T-helper 1 cell treated with Interleukin-12 subunit alpha and Interleukin-12 subunit beta and Interleukin-4 antibody, amounts not matched to agents 30 μg/mL and 1 μg/mL, for 36 hours (primary cell): ENCODE measurements around the gene SAXO2.
"Not testable (repeated sequence)": the region's sequence is repeated elsewhere in the genome, so short reads cannot be mapped to it uniquely, and the experiment has no call there.

ENCODE experiments used
- H3K27ac Mint-ChIP-seq: one replicate; pipeline ENCODE4 v1.8.0; 2021; ENCODE audit warnings: mild to moderate bottlenecking, mixed read lengths
- H3K27me3 Mint-ChIP-seq: one replicate; pipeline ENCODE4 v1.8.0; 2021; ENCODE audit warnings: low read depth, mixed read lengths
- H3K36me3 Mint-ChIP-seq: one replicate; pipeline ENCODE4 v1.8.0; 2021; ENCODE audit warnings: low read depth, mixed read lengths
- H3K4me1 Mint-ChIP-seq: one replicate; pipeline ENCODE4 v1.8.0; 2021; ENCODE audit warnings: low read depth, mixed read lengths
- H3K4me3 Mint-ChIP-seq: one replicate; pipeline ENCODE4 v1.8.0; 2021; ENCODE audit warnings: mild to moderate bottlenecking, moderate library complexity, mixed read lengths
- H3K9me3 Mint-ChIP-seq: one replicate; pipeline ENCODE4 v1.8.0; 2021; ENCODE audit warnings: mixed read lengths

SAXO2 gene

GRCh38 chr15:82314769-82315518 is 52.3 kb downstream of the SAXO2 start:
- H3K36me3 Mint-ChIP-seq = no peaks in the 10 kb centered on the region
- peaks cover 9% of the 10 kb centered on the region for H3K27me3 Mint-ChIP-seq
- no peaks in the 10 kb centered on the region for H3K4me1 Mint-ChIP-seq
- no peaks in the 10 kb centered on the region for H3K9me3 Mint-ChIP-seq
- H3K4me3 Mint-ChIP-seq = no peak overlapping the region
- no peak overlapping the region for H3K27ac Mint-ChIP-seq

DNA sequence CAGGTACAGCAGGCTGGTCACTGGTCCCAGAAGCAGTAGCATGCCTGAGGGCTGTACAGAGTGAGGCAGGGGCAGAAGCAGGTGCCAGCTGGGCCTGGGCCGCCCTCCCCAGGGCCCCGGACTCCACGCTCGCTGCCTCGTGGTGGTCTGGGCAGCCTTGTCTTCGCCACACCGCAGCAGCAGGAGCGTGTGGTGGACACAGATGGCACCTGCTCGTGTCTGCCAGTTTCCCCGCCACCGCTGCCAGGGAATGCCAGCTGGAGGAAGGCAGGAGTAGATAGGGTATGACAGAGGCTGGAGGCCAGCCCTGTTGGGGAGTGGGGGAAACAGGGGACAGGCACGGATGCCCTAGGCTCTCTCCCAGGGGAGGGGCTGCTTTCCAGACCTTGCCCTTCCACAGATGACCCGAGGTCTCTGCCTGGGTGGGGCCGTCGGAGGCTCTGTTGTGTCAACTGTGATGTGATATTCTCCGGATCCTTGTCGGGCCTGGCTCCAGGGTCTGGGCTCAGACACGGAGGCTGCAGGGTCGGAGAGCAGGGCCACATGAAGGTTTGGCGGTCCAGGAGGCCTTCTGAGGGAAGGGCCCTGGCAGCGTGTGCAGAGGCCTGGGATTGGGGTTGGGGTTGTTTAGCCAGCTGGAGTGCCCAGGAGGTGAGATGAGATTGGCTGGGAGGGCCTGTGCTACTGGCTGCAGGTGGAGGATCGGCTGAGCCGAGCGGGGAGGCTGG is 53.1 kb downstream of the SAXO2 start:
- Mint-ChIP-seq H3K9me3 (no peaks in the 10 kb centered on the region), H3K27ac (no peak overlapping the region), H3K36me3 (no peaks in the 10 kb centered on the region), H3K4me1 (no peaks in the 10 kb centered on the region), H3K27me3 (peaks cover 9% of the 10 kb centered on the region), H3K4me3 (no peak overlapping the region)

GRCh38 chr15:82316247-82317090 is 53.9 kb downstream of the SAXO2 start:
- H3K9me3 Mint-ChIP-seq, H3K27me3 Mint-ChIP-seq, H3K27ac Mint-ChIP-seq, H3K36me3 Mint-ChIP-seq, H3K4me1 Mint-ChIP-seq, H3K4me3 Mint-ChIP-seq: not testable (repeated sequence)

- Mint-ChIP-seq H3K4me3 (no peak overlapping the region), H3K27me3 (no peaks in the 10 kb centered on the region), H3K36me3 (no peaks in the 10 kb centered on the region)
These were observed 54.5 kb downstream of the SAXO2 start for GRCh38 chr15:82317091-82317489.

GRCh38 chr15:82317516-82317915 is 54.9 kb downstream of the SAXO2 start:
- not testable (repeated sequence) for H3K27ac Mint-ChIP-seq, H3K27me3 Mint-ChIP-seq, H3K4me3 Mint-ChIP-seq, H3K4me1 Mint-ChIP-seq, H3K9me3 Mint-ChIP-seq, H3K36me3 Mint-ChIP-seq

More at GRCh38 chr15:82317091-82317489, 54.5 kb downstream of the SAXO2 start:
- H3K4me1 Mint-ChIP-seq = no peaks in the 10 kb centered on the region
- H3K9me3 Mint-ChIP-seq = no peaks in the 10 kb centered on the region
- no peak overlapping the region for H3K27ac Mint-ChIP-seq

DNA sequence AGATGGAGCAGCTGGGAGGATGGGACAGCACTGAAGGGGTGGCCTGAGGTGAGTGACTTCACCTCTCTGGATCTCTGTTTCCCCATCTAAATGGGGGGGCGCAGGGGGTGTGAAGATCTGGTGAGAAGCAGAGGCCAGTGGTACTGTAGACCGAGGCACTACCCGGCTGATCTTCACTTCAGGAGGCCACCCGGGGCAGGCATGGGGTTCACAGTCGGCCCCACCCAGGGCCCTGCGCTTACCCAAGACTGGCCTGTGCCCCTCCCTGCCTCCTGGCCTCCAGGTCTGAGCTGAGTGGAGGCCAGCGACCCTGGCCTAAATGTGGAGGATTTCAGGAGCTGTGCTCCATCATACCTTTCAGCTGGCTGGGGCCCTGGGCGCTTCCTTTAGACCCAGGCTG is 55.7 kb downstream of the SAXO2 start:
- H3K27ac Mint-ChIP-seq, H3K9me3 Mint-ChIP-seq, H3K36me3 Mint-ChIP-seq, H3K4me1 Mint-ChIP-seq, H3K4me3 Mint-ChIP-seq, H3K27me3 Mint-ChIP-seq: not testable (repeated sequence)

DNA sequence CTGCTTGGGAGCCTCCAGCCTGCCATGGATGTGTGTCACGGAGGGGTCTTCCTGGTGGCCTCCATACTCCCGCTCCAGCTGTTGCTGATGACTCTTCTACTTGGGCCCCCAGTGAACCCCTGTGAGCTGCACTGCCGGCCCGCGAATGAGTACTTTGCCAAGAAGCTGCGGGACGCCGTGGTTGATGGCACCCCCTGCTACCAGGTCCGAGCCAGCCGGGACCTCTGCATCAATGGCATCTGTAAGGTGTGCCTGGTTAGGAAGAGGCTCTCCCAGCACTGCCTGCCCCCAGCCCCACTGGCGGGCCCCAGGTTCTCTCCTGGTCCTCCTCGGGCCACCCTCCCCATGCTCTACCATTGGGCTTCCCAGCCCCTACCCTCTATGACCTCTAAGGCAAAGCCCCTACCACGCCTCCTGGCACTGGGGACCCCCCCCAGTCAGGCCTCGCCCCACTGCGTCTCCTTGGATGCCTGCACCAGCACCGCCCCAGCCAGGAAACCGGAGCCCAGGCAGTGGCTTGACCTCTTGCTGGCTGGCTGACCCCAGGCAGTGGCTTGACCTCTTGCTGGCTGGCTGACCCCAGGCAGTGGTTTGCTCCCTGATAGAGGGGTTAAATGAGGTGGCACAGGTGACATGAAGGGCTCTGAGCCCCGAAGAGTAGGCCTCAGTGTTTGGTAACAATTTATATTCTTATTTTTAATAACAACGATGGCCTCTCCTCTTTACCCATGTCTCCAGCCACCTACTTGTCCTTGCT is 57.1 kb downstream of the SAXO2 start:
- not testable (repeated sequence) for H3K27me3 Mint-ChIP-seq, H3K27ac Mint-ChIP-seq, H3K9me3 Mint-ChIP-seq, H3K4me1 Mint-ChIP-seq, H3K4me3 Mint-ChIP-seq, H3K36me3 Mint-ChIP-seq

GRCh38 chr15:82320861-82321260 is 58.2 kb downstream of the SAXO2 start:
- not testable (repeated sequence) for H3K4me1 Mint-ChIP-seq, H3K36me3 Mint-ChIP-seq, H3K9me3 Mint-ChIP-seq, H3K27ac Mint-ChIP-seq, H3K4me3 Mint-ChIP-seq, H3K27me3 Mint-ChIP-seq

GRCh38 chr15:82322488-82322887 is 59.9 kb downstream of the SAXO2 start:
- not testable (repeated sequence) for H3K4me1 Mint-ChIP-seq, H3K36me3 Mint-ChIP-seq, H3K4me3 Mint-ChIP-seq, H3K9me3 Mint-ChIP-seq, H3K27ac Mint-ChIP-seq, H3K27me3 Mint-ChIP-seq

- not testable (repeated sequence) for H3K4me3 Mint-ChIP-seq, H3K27me3 Mint-ChIP-seq, H3K36me3 Mint-ChIP-seq, H3K4me1 Mint-ChIP-seq, H3K9me3 Mint-ChIP-seq, H3K27ac Mint-ChIP-seq
These were observed 62.2 kb downstream of the SAXO2 start for GRCh38 chr15:82324831-82325230.

DNA sequence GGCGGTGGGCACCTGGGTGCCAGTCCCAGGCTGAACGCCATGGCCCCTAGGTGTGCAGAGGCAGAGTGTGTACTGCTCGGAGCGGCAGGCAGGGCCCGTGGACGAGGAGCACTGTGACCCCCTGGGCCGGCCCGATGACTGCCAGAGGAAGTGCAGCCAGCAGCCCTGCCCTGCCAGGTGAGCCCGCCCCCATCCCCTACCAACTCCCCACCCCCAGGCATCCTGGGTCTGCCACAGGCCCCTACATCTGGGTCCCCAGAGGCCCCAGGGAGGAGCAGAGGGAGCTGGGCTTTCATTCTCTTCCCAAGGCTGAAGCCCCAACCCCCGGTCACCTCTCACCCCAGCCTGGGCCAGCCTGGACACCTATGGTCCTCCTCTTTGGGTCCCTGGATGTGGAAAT is 63.0 kb downstream of the SAXO2 start:
- not testable (repeated sequence) for H3K27me3 Mint-ChIP-seq, H3K4me3 Mint-ChIP-seq, H3K27ac Mint-ChIP-seq, H3K4me1 Mint-ChIP-seq, H3K36me3 Mint-ChIP-seq, H3K9me3 Mint-ChIP-seq

- H3K36me3 Mint-ChIP-seq, H3K4me1 Mint-ChIP-seq, H3K4me3 Mint-ChIP-seq, H3K27me3 Mint-ChIP-seq, H3K9me3 Mint-ChIP-seq, H3K27ac Mint-ChIP-seq: not testable (repeated sequence)
These were observed 64.3 kb downstream of the SAXO2 start for GRCh38 chr15:82326896-82327295.

GRCh38 chr15:82327372-82327771 is 64.8 kb downstream of the SAXO2 start:
- not testable (repeated sequence) for H3K36me3 Mint-ChIP-seq, H3K9me3 Mint-ChIP-seq, H3K4me1 Mint-ChIP-seq, H3K4me3 Mint-ChIP-seq, H3K27ac Mint-ChIP-seq, H3K27me3 Mint-ChIP-seq

- H3K9me3 Mint-ChIP-seq, H3K4me1 Mint-ChIP-seq, H3K27me3 Mint-ChIP-seq, H3K4me3 Mint-ChIP-seq, H3K36me3 Mint-ChIP-seq, H3K27ac Mint-ChIP-seq: not testable (repeated sequence)
These were observed 66.4 kb downstream of the SAXO2 start for GRCh38 chr15:82329039-82329438.
